Activated CD8-positive, alpha-beta memory T cell treated with anti-CD3 and anti-CD28 coated beads, Interleukin-2, amount 10 ng/mL, durations not matched to agents 7 days and 5 days (primary cell): ENCODE data around the gene RNF39. TPM values are rescaled to one million over a fixed set of nuclear protein-coding genes. Genes with fewer than 3 reads are reported as not detected.

Experiments used
- ATAC-seq: fragments of 150-1000 bp; cut with Tn5 transposase; one replicate; pipeline ENCODE4 v1.10.0; 2021; ENCODE audit warnings: moderate library complexity
- CTCF ChIA-PET: fragments of 350-600 bp; sonication (Branson Sonifier 250); formaldehyde crosslinking; loops from one replicate; lab custom pipeline; 2021; ENCODE audit warnings: antibody characterized with exemption; lab: Charles Lee
- DNase-seq: peaks from one replicate; pipeline ENCODE4 v3.0.0-alpha.2; 2020
- H3K27ac Mint-ChIP-seq: one replicate; pipeline ENCODE4 v1.8.0; 2021; ENCODE audit warnings: mild to moderate bottlenecking, mixed read lengths
- H3K27me3 Mint-ChIP-seq: one replicate; pipeline ENCODE4 v1.8.0; 2021; ENCODE audit warnings: mixed read lengths
- H3K36me3 Mint-ChIP-seq: one replicate; pipeline ENCODE4 v1.8.0; 2021; ENCODE audit warnings: mild to moderate bottlenecking, mixed read lengths
- H3K4me1 Mint-ChIP-seq: one replicate; pipeline ENCODE4 v1.8.0; 2021; ENCODE audit warnings: mixed read lengths
- H3K4me3 Mint-ChIP-seq: one replicate; pipeline ENCODE4 v1.8.0; 2021; ENCODE audit warnings: mild to moderate bottlenecking, moderate library complexity, mixed read lengths
- H3K9me3 Mint-ChIP-seq: one replicate; pipeline ENCODE4 v1.8.0; 2022; ENCODE audit warnings: low read depth, mixed read lengths
- total RNA-seq, 2 experiments: library from RNA; stranded (reverse); gene quantifications; one replicate each; pipeline ENCODE4 v1.2.3, GENCODE V29; 2021

RNF39 gene
- total RNA-seq, 2 experiments from 2014 or later, result not detected

DNA sequence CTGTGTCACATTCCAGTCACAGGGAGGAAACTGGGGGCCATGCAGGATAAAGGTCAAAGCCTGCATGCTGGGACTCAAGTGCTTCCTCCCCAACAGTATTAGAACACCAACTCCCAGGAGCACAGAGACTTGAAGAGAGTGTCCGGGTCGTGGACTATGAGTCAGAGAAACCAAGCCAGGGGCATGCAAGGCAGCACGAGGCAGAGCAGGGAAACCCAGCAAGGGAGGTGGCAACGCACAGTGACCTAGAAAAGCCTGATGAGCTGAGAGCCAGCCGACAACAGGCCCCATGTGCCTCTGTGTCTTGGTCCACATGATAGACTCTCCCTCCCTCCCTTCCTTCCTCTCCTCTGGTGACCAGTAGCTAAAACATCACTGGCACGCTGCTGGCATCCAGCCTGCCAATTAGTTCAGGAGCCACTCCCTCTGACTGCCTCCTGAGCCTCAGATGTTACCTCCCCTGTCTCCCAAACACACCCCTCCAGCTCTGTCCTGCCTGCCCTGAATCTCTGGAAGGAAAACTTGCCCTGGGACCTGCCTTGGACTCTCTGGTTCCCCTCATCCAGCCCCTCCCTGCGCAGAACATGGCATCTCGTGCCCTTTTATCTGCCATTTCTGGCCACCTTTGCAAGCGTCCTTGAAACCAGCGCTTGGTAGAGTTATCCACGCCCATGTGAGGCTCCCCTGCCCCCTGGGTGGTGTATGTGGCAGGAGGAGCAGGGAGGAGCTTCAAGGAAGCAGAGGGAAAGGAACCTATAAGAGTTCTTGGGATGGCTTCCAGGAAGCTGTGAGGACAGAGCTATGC is 16.2 kb upstream of the RNF39 start:
- no peaks in the 10 kb centered on the region for H3K9me3 Mint-ChIP-seq
- DNase-seq (no peak), ATAC-seq (no peak)
- peaks cover 80% of the 10 kb centered on the region for H3K27me3 Mint-ChIP-seq
- H3K27ac Mint-ChIP-seq, result no peak overlapping the region
- no peaks in the 10 kb centered on the region for H3K4me1 Mint-ChIP-seq
- peaks cover 1% of the 10 kb centered on the region for H3K36me3 Mint-ChIP-seq
- no peak overlapping the region for H3K4me3 Mint-ChIP-seq
- CTCF ChIA-PET, result interaction anchor here (0.7 to 2.9 kb wide), 3 partner anchors 11 to 404 kb away, joined by 3 to 12 read pairs (median 4); no protein-coding TSS in a partner anchor

DNA sequence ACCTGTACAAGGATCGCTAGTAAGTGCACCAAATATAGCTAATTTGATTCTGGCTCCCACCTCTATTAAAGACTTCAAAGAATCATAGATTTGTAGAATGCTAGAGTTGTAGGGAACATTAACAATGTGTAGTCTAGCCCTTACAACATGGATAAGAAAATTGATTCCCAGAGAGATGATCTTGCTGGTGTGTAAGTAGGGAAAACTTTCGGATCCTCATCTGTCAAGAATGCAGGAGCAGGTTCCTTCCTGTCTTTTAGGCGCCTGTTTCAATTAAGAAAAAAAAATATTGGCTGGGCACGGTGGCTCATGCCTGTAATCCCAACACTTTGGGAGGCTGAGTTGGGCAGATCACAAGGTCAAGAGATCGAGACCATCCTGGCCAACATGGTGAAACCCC is 12.3 kb upstream of the RNF39 start:
- CTCF ChIA-PET, result interaction anchor here (1.5 to 2.7 kb wide), 3 partner anchors 9 to 43 kb away, joined by 4 to 13 read pairs (median 7); no protein-coding TSS in a partner anchor
- ATAC-seq, result no peak
- Mint-ChIP-seq H3K27ac (no peak overlapping the region), H3K36me3 (peaks cover 1% of the 10 kb centered on the region), H3K4me1 (no peaks in the 10 kb centered on the region), H3K27me3 (peaks cover 62% of the 10 kb centered on the region), H3K4me3 (no peak overlapping the region), H3K9me3 (no peaks in the 10 kb centered on the region)
- no peak for DNase-seq

GRCh38 chr6:30077218-30077617 is 1.6 kb upstream of the RNF39 start:
- Mint-ChIP-seq H3K27me3 (peaks cover 75% of the 10 kb centered on the region), H3K27ac (peak overlapping the region; percentile 9), H3K4me3 (no peak overlapping the region), H3K9me3 (peaks cover 2% of the 10 kb centered on the region), H3K36me3 (no peaks in the 10 kb centered on the region), H3K4me1 (peaks cover 32% of the 10 kb centered on the region)
- DNase-seq (peak; percentile 66), ATAC-seq (peak; percentile 54)
- CTCF ChIA-PET, result interaction anchor here (1.2 to 2.8 kb wide), 3 partner anchors 26 to 427 kb away, joined by 3 to 17 read pairs (median 12); no protein-coding TSS in a partner anchor

DNA sequence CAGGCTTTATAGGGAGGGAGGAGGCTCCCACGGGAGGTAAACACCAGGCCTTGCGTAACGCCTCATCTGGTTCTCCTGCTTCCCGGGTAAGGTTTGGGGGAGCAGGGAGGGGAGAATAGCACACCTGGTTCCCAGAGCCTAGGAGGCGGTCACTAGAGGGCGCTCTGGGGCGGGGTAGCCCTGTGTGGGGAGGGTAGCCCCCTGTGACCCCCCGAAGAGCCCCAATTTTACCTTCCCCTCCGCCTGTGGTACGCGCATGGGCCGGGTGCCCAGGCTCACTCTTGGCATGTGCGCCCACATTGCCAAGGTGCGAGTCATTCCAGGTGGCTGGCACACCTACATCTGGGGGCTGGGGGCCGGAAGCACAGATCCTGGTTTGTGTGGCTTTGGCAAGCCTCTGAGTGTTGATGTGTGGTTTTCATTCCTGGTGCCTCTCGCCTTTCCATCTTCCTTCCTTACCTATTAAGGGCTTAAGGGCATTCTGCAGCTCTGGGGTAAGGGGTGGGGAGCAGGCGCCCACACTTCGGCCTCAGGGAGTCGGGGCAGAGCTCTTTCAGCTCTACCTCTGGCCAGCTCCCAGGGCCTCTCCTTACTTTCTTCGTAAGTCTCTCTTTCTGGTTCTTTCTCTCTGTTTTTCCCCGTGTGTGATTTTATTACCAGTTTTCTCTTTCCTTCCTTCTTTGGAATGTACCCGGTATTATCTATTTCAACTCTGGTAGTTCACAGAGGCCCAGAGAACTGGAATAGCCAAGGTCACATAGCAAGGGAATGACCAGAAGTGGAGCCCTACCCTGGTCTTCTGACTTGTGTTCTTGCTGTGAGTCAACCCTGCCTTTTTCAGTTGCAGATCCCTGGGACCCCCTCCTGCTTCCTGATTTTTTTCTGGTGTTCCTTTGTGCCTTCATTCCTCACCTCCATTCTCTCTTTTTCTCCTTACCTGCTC is 492 bp upstream of the RNF39 start:
- Mint-ChIP-seq H3K27me3 (peaks cover 84% of the 10 kb centered on the region), H3K4me1 (peaks cover 39% of the 10 kb centered on the region), H3K9me3 (peaks cover 2% of the 10 kb centered on the region), H3K27ac (no peak overlapping the region), H3K4me3 (no peak overlapping the region), H3K36me3 (peaks cover 4% of the 10 kb centered on the region)
- CTCF ChIA-PET, result interaction anchor here (2.2 to 2.8 kb wide), 3 partner anchors 27 to 55 kb away, joined by 8 to 17 read pairs (median 8); no protein-coding TSS in a partner anchor
- DNase-seq (no peak), ATAC-seq (no peak)

GRCh38 chr6:30074331-30075093 is 1.1 kb downstream of the RNF39 start:
- Mint-ChIP-seq H3K27ac (no peak overlapping the region), H3K4me3 (no peak overlapping the region), H3K4me1 (peaks cover 48% of the 10 kb centered on the region), H3K9me3 (no peaks in the 10 kb centered on the region), H3K36me3 (peaks cover 15% of the 10 kb centered on the region), H3K27me3 (peaks cover 86% of the 10 kb centered on the region)
- no peak for DNase-seq
- ATAC-seq, result no peak
- CTCF ChIA-PET, result interaction anchor here (1.0 to 2.5 kb wide), 5 partner anchors 14 to 57 kb away, joined by 3 to 8 read pairs (median 3); no protein-coding TSS in a partner anchor

- H3K4me3 Mint-ChIP-seq, result no peak overlapping the region
- CTCF ChIA-PET, result interaction anchor here (0.6 to 2.5 kb wide), 3 partner anchors 9 to 30 kb away, joined by 3 to 8 read pairs (median 3); no protein-coding TSS in a partner anchor
- ATAC-seq (no peak), DNase-seq (no peak)
- H3K27me3 Mint-ChIP-seq, result peaks cover 77% of the 10 kb centered on the region
- H3K4me1 Mint-ChIP-seq, result peaks cover 49% of the 10 kb centered on the region
- peaks cover 21% of the 10 kb centered on the region for H3K36me3 Mint-ChIP-seq
- H3K9me3 Mint-ChIP-seq, result no peaks in the 10 kb centered on the region
- no peak overlapping the region for H3K27ac Mint-ChIP-seq
Observed at GRCh38 chr6:30073489-30074235, 1.9 kb downstream of the RNF39 start.

DNA sequence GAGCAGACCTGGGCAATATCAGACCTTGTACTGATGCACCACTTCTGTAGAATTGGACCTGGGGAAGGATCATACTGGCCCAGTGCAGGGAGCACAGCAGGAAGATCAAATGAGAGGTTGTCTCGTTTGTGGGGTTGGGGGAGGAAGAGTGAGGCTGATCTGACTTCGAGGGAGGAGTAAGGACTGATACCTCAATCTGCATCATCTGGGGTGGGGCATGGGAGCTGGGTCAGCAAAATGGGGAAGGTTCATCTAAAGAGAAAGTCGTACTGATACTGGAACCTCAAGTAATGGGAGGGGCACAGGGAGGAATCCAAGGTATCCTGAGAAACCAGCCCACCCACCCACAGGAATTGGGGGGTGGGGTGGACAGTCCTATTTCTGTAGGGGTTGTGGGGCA is 3.7 kb downstream of the RNF39 start:
- H3K4me1 Mint-ChIP-seq, result peaks cover 47% of the 10 kb centered on the region
- no peaks in the 10 kb centered on the region for H3K9me3 Mint-ChIP-seq
- ATAC-seq (no peak), DNase-seq (no peak)
- H3K36me3 Mint-ChIP-seq, result peaks cover 30% of the 10 kb centered on the region
- H3K4me3 Mint-ChIP-seq, result no peak overlapping the region
- peaks cover 63% of the 10 kb centered on the region for H3K27me3 Mint-ChIP-seq
- H3K27ac Mint-ChIP-seq, result no peak overlapping the region
- CTCF ChIA-PET, result no interaction called here

DNA sequence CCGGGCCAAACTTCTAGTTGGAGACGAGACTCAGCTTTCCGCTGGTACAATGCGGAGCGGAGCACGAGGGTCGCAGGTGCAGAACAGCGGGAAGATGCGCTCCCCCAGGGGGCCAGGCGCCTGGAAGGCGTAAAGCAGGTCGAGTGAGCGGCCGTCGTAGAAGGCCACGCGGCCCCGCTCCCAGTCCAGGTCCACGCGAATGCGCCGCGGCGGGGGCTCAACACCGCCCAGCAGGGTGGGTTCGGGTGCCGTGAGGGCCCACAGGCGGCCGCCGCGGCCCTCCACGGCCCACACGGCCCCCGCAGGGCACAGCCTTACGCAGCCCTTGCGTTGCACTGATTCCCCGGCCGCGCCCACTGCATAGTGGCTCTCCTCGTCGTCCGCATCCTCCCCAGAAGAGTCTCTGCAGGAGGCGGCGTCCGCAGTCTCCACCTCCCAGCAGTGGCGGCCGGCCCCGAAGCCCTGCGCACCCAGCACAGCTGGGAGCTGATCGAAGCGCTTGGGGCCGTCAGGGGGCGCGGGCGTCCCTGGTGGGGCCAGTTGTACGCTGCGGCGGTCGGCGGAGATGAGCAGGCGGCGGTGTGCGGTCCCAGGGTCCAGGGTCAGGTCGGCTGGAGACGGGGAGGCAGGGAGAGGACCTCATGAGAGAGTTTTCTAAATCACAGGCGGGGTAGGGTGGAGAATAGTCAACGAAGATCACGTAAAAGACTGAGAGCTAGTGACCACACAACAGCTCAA is 4.3 kb downstream of the RNF39 start:
- H3K4me3 Mint-ChIP-seq, result no peak overlapping the region

DNA sequence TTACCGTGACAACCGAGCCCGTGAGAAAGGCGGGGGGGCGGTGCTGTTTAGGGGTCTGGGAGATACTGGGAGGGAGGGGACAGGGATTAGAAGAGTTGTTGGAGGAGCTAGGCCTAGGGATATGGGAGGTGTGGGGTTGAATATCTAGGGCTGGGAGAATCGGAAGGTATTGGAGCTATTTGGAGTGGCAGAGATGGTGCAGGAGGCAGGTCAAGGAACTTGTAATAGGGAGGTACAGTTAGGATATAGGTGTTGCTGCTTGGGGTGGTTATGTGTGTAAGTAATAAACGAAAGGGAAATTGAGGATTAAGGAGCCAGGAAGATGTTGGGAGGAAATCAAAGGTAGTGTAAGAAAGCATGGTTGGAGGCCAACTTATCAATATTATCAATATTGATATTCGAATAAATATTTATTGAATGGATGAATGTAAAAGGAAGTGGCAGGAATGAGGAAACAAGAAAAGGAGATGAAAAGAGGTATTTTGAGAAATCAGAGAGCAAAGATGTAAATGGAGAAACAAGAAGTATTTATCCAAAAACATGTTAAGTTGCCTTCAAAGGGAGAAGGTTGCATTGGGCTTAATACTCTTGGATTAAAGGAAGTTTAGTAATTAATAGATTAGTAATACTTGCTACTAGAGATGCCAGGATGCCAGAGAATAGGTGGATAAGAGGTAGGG is 8.0 kb downstream of the RNF39 start:
- peak overlapping the region; percentile 96 for H3K4me3 Mint-ChIP-seq
- peak overlapping the region; percentile 96 for H3K27ac Mint-ChIP-seq
- H3K9me3 Mint-ChIP-seq, result no peaks in the 10 kb centered on the region
- ATAC-seq, result no peak
- H3K36me3 Mint-ChIP-seq, result peaks cover 49% of the 10 kb centered on the region
- peaks cover 23% of the 10 kb centered on the region for H3K27me3 Mint-ChIP-seq
- H3K4me1 Mint-ChIP-seq, result peaks cover 54% of the 10 kb centered on the region
- CTCF ChIA-PET, result interaction anchor here (2.4 kb wide), 1 partner anchor 63 kb away, joined by 10 read pairs; no protein-coding TSS in a partner anchor
- no peak for DNase-seq

More for the DNA sequence above, 4.3 kb downstream of the RNF39 start:
- ATAC-seq (no peak), DNase-seq (peak; percentile 54)
- Mint-ChIP-seq H3K9me3 (no peaks in the 10 kb centered on the region), H3K36me3 (peaks cover 30% of the 10 kb centered on the region), H3K27ac (no peak overlapping the region), H3K27me3 (peaks cover 57% of the 10 kb centered on the region), H3K4me1 (peaks cover 42% of the 10 kb centered on the region)
- CTCF ChIA-PET, result interaction anchor here (0.8 kb wide), 1 partner anchor 10 kb away, joined by 4 read pairs; the partner anchor contains the start of gene POLR1H

DNA sequence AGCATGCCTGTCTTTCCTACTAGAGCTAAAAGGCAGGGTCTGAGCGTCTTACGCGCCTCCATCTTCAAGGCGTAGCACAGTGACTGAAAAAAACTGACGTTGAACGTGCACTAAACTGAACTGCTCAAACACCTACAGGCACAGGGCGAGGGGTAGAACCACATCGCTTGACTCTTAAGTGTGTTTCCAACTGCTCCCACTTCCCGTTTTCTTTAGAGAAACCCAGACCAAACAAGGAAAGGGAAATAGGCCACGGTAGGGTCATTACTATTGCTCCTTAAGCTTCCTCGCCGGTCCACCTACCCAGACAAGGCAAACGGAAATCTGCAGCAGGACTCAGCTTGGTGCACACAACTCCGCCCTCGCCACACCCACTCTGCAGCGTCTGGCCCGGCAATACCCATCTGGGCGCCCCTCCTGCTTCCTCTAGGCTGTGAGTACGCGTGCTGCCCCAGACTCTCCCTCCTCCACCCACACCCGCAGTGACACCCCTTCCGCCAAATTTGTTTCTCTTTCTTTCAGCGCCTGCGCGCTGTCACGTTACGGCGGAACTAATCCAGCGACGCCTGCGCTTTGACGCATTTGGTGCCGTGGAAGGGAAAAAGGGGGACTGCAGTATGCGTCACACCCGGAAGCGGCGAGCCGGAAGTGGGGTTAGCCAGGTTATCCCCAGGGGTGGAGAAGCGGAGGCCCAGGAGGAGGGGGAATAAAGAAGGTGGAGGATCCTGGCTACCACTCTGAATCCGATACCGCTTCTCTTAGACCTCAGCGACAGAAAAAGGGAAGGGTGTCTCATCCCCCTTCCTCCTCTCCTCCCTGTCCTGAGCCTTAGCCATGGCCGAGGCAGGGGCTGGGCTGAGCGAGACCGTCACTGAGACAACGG is 8.8 kb downstream of the RNF39 start, which contains the start of gene PPP1R11:
Gene PPP1R11 (plus strand): TSS at position 622 of the 883 bp plus-strand sequence. CDS start 213 bp downstream, at position 835.
- Mint-ChIP-seq H3K9me3 (no peaks in the 10 kb centered on the region), H3K4me1 (peaks cover 57% of the 10 kb centered on the region), H3K4me3 (peak within 1 kb of the TSS; percentile 96), H3K27me3 (peaks cover 15% of the 10 kb centered on the region), H3K36me3 (peaks cover 50% of the 10 kb centered on the region), H3K27ac (peak within 1 kb of the TSS; percentile 96)
- DNase-seq (peak; percentile 100), ATAC-seq (peak; percentile 97)
- CTCF ChIA-PET, result interaction anchor here (0.6 to 2.4 kb wide), 5 partner anchors 35 to 232 kb away, joined by 3 to 10 read pairs (median 5); no protein-coding TSS in a partner anchor
